Adrenal gland (tissue), 5 donors: ENCODE measurements around the gene SP3.

Experiments
- CTCF ChIP-seq, 6 experiments: fragments of 450-650 bp in 4 of 6; fragments of 200-600 bp in 2 of 6; sonication (generic) in 1 of 6; IDR thresholded peaks; 1 replicate in 5 of 6; 2 replicates in 1 of 6; pipeline versions ENCODE4 v1.5.1 to v1.8.0; 2016 to 2021; ENCODE audit warnings: antibody characterized with exemption in 6 of 6, mild to moderate bottlenecking in 2 of 6, moderate library complexity in 1 of 6
- POLR2A ChIP-seq, 2 donors: fragments of 450-650 bp; IDR thresholded peaks; one replicate each; pipeline ENCODE4 v1.6.1; 2017; ENCODE audit warnings: antibody characterized with exemption in 2 of 2, mild to moderate bottlenecking in 2 of 2, moderate library complexity in 1 of 2
- donor health status: DM: no; HTN: no; CAD: no.

- no peak for TF ChIP-seq POLR2A (IDR thresholded peaks at IDR 0.05)
- TF ChIP-seq CTCF (IDR thresholded peaks at IDR 0.05): no peak
Measured at GRCh38 chr2:173860082-173860481, 105.1 kb downstream of the SP3 start.
